GM12892 (cell line): Measurements from ENCODE around the gene CBX8.

Experiments used
- POLR2A ChIP-seq: IDR thresholded peaks from 2 replicates; pipeline ENCODE4 v1.6.1; 2011; ENCODE audit warnings: low read depth, low read length, control low read depth
- POLR2AphosphoS5 ChIP-seq: IDR thresholded peaks from 2 replicates; pipeline ENCODE4 v1.6.1; 2011; ENCODE audit warnings: low read depth, low read length, control low read depth

DNA sequence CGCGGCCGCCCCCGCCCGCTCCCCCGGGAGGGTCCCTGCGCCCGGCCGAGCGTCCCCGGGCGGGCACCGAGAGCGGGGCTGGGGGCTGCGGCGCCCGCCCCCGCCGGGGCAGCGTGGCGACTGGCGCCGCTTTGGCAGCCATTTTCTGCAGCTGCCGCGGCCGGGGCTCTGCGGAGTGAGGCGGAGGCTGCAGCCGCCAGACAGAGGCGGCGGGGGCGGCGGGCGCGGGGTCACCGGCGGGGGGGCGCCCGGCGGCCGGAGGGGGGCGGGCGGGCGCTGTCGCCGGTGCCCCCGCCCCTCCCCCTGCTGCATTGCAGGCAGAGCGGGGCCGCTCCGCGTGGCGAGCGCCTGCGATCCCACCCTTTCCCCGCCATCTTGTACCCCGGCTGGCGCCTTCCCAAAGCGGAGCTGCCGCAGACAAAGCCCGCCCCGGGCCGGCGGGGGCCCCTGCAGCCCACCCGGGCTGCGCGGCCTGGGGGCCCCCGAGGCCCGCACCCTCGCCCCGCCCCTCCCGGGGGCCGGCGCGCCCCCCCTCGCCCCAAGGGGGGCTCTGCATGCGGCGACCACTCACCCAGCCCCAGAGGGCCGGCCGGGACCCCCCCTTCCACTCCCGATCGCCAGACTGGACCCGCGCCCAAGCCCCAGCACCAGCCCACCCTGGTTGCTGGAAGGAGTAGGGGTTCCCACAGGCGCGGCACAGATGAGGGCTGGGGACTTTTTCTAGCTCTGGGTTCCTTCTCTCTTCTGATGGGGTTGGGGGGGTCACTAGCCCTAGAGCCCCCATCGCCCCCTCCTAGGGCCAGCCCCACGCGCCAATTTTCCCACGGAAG is 16.6 kb upstream of the CBX8 start:
- TF ChIP-seq POLR2A (no peak), POLR2AphosphoS5 (no peak)
